ENCODE data around the gene TRIM29.
"Not testable (repeated sequence)": the region's sequence is repeated elsewhere in the genome, so short reads cannot be mapped to it uniquely, and the experiment has no call there.

TRIM29 gene

GRCh38 chr11:120137611-120138521 is at the start of gene TRIM29:
TSS of gene TRIM29 (minus strand) at chr11:120138113. CDS start at chr11:120138031, 82 bp downstream.
- peak; percentile 42 for DNase-seq

GRCh38 chr11:120186774-120187591 is 49.1 kb upstream of the TRIM29 start:
- no peak for DNase-seq

- DNase-seq: no peak
Measured at GRCh38 chr11:120186456-120186773, 48.5 kb upstream of the TRIM29 start.

GRCh38 chr11:120185706-120186455 is 48.0 kb upstream of the TRIM29 start:
- no peak for DNase-seq

GRCh38 chr11:120184946-120185705 is 47.2 kb upstream of the TRIM29 start:
- DNase-seq: no peak

- DNase-seq: no peak
Measured at GRCh38 chr11:120184371-120184945, 46.5 kb upstream of the TRIM29 start.

- no peak for DNase-seq
Measured at GRCh38 chr11:120183701-120184141, 45.8 kb upstream of the TRIM29 start.

GRCh38 chr11:120182790-120183491 is 45.0 kb upstream of the TRIM29 start:
- DNase-seq: peak; percentile 56

GRCh38 chr11:120182372-120182771 is 44.5 kb upstream of the TRIM29 start:
- peak; percentile 8 for DNase-seq

- DNase-seq: peak; percentile 2
Measured at GRCh38 chr11:120181376-120181975, 43.6 kb upstream of the TRIM29 start.

GRCh38 chr11:120180551-120181232 is 42.8 kb upstream of the TRIM29 start:
- DNase-seq: peak; percentile 32

GRCh38 chr11:120180063-120180462 is 42.1 kb upstream of the TRIM29 start:
- not testable (repeated sequence) for DNase-seq

GRCh38 chr11:120179057-120179672 is 41.3 kb upstream of the TRIM29 start:
- peak; percentile 7 for DNase-seq

- DNase-seq: peak; percentile 1
Measured at GRCh38 chr11:120178561-120179056, 40.7 kb upstream of the TRIM29 start.

- no peak for DNase-seq
Measured at GRCh38 chr11:120174866-120175265, 37.0 kb upstream of the TRIM29 start.

- DNase-seq: no peak
Measured at GRCh38 chr11:120173807-120174206, 35.9 kb upstream of the TRIM29 start.

GRCh38 chr11:120173019-120173705 is 35.2 kb upstream of the TRIM29 start:
- DNase-seq: peak; percentile 6

- peak; percentile 86 for DNase-seq
Measured at GRCh38 chr11:120172054-120172911, 34.4 kb upstream of the TRIM29 start.
